GM12865 (cell line): ENCODE data around the gene FAM131C.
"Not testable (repeated sequence)": the region's sequence is repeated elsewhere in the genome, so short reads cannot be mapped to it uniquely, and the experiment has no call there.

Source experiments
- DNase-seq: peaks from one replicate; pipeline ENCODE4 v3.0.0; 2010; ENCODE audit warnings: low read depth
- H3K4me3 ChIP-seq: 2 replicates; pipeline ENCODE4 v1.5.1; 2011; ENCODE audit warnings: mild to moderate bottlenecking, low read depth, low read length, control low read depth
- CTCF ChIP-seq: IDR thresholded peaks from 2 replicates; pipeline ENCODE4 v1.5.1; 2011; ENCODE audit warnings: low read length, control low read depth, low read depth, inconsistent platforms; ENCODE audit not compliant: insufficient read depth; ENCODE audit errors: missing control alignments

Gene FAM131C

GRCh38 chr1:16041200-16041599 is 32.3 kb downstream of the FAM131C start:
- DNase-seq: no peak
- H3K4me3 ChIP-seq: no peak overlapping the region
- TF ChIP-seq CTCF: no peak

- H3K4me3 ChIP-seq, DNase-seq: not testable (repeated sequence)
These were observed 33.6 kb downstream of the FAM131C start for GRCh38 chr1:16039871-16040270.

GRCh38 chr1:16038620-16038912 is 34.9 kb downstream of the FAM131C start:
- DNase-seq: no peak
- TF ChIP-seq CTCF: no peak
- H3K4me3 ChIP-seq: no peak overlapping the region

GRCh38 chr1:16036461-16036860 is 37.0 kb downstream of the FAM131C start:
- not testable (repeated sequence) for DNase-seq, H3K4me3 ChIP-seq

GRCh38 chr1:16033103-16033632 is 40.3 kb downstream of the FAM131C start:
- not testable (repeated sequence) for H3K4me3 ChIP-seq, DNase-seq

DNA sequence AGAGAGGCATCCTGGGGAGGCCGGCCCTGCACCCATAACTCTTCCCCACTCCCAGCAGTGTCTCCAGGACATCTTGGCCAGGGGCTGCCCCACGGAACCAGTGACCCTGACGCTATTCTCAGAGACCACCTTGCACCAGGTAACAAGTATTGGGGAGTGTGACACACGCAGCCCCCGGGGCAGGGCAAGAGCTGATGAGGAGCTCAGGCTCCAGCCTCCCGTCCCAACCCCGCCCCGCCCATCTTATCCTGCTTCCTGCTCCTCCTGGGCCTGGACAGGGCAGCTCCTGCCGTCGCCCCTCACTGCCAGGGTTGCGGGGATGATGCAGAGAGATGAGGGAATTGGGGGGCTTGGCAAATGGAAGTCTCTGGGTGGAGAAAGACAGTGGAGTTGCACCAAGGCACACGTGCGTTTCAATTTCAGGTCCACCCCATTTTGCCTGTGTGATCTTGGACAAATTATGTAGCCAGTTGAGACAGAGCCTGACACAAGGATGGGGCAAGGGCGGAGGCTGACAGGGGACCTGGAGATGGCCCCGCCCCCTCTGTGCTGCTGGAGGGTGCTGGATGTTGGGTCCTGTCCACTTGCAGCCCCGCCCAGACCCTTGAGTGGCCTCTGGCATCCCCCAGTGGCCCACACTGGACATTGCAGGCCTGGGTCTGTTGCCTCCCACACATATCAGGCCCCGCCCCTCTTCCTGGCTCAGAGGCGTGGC is 40.9 kb downstream of the FAM131C start:
- peak; percentile 82 for DNase-seq
- H3K4me3 ChIP-seq: no peak overlapping the region
- TF ChIP-seq CTCF: peak; percentile 91

DNA sequence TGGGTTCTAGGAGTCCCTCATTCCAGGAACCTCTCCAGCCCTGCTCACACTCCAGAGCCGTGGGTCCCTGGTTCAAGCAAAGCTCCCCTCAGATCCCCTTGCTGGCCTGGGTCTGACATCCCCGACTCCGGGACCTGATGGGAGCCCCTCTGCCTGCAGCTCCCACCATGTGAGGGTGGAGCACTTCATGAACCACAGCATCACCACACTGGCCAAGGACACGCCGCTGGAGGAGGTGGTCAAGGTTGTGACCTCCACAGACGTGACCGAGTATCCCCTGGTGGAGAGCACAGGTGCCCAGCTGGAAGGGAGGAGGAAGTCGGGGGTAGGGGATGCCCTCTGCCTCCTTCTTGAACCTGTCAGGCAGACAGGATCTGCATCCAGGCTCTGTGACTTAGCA is 41.9 kb downstream of the FAM131C start:
- DNase-seq: no peak
- H3K4me3 ChIP-seq: no peak overlapping the region
- no peak for TF ChIP-seq CTCF

DNA sequence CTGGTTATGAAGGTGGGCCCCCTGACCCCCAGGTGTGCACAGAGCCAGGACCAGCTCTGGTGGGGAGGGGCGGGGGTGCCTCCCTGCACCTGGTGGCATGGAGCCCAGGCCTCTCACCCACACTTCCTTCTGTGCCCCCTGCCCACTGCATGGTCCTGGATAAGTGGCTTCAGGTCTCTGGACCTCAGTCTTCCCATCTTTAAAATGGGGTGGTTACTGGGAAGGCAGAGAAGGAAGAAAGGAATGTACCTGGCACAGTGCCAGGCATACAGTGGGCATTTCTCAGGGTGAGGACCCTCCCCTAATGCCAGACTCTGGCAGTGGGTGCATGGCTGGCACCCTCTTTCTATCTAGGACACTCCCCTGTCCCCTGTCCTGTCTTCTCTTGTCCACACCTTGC is 44.2 kb downstream of the FAM131C start:
- no peak for TF ChIP-seq CTCF
- DNase-seq: no peak
- H3K4me3 ChIP-seq: no peak overlapping the region

GRCh38 chr1:16029003-16029268 is 44.5 kb downstream of the FAM131C start:
- DNase-seq, H3K4me3 ChIP-seq: not testable (repeated sequence)
